GM23248 (cell line): ENCODE measurements around the gene PELI2. TPM values are rescaled to one million over a fixed set of nuclear protein-coding genes. Genes with fewer than 3 reads are reported as not detected.

Source experiments
- DNase-seq: peaks from one replicate; pipeline ENCODE4 v3.0.0-alpha.2; 2015
- H2AFZ ChIP-seq: fragments of 200-600 bp; sonication (generic); 2 replicates; pipeline ENCODE4 v1.6.1; 2016; ENCODE audit warnings: antibody characterized with exemption
- H3F3A ChIP-seq: fragments of 200-600 bp; sonication (generic); 2 replicates; pipeline ENCODE4 v1.6.1; 2016; ENCODE audit warnings: mild to moderate bottlenecking, antibody characterized with exemption, mixed run types; ENCODE audit not compliant: insufficient read depth
- H3K27ac ChIP-seq: fragments of 200-600 bp; sonication (generic); 2 replicates; pipeline ENCODE4 v1.5.1; 2016; ENCODE audit warnings: mild to moderate bottlenecking
- H3K27me3 ChIP-seq: fragments of 200-600 bp; sonication (generic); replicated peaks from 2 replicates; pipeline ENCODE4 v1.6.1; 2016; ENCODE audit warnings: mild to moderate bottlenecking; ENCODE audit not compliant: insufficient read depth
- H3K36me3 ChIP-seq: fragments of 200-600 bp; sonication (generic); 2 replicates; pipeline ENCODE4 v1.6.1; 2016; ENCODE audit warnings: low read depth, mild to moderate bottlenecking
- H3K4me1 ChIP-seq: fragments of 200-600 bp; sonication (generic); 2 replicates; pipeline ENCODE4 v1.6.1; 2016; ENCODE audit warnings: mild to moderate bottlenecking; ENCODE audit not compliant: insufficient read depth
- H3K4me2 ChIP-seq: fragments of 200-600 bp; sonication (generic); one replicate; pipeline ENCODE4 v1.6.1; 2016; ENCODE audit warnings: mild to moderate bottlenecking; ENCODE audit not compliant: unreplicated experiment
- H3K4me3 ChIP-seq: fragments of 200-600 bp; sonication (generic); 2 replicates; pipeline ENCODE4 v1.5.1; 2016; ENCODE audit warnings: mild to moderate bottlenecking
- H3K79me2 ChIP-seq: fragments of 200-600 bp; sonication (generic); 2 replicates; pipeline ENCODE4 v1.6.1; 2016; ENCODE audit warnings: mild to moderate bottlenecking; ENCODE audit not compliant: insufficient read depth
- H3K9ac ChIP-seq: fragments of 200-600 bp; sonication (generic); 2 replicates; pipeline ENCODE4 v1.6.1; 2016; ENCODE audit warnings: mild to moderate bottlenecking
- H3K9me2 ChIP-seq: fragments of 200-600 bp; sonication (generic); 2 replicates; pipeline ENCODE4 v1.6.1; 2016; ENCODE audit warnings: mixed run types, mild to moderate bottlenecking, moderate library complexity; ENCODE audit not compliant: insufficient read depth
- H3K9me3 ChIP-seq: fragments of 200-600 bp; sonication (generic); one replicate; pipeline ENCODE4 v1.6.1; 2017; ENCODE audit warnings: low read depth
- H4K20me1 ChIP-seq: fragments of 200-600 bp; sonication (generic); 2 replicates; pipeline ENCODE4 v1.6.0; 2016; ENCODE audit not compliant: insufficient read depth
- EZH2 ChIP-seq: fragments of 200-600 bp; sonication (generic); IDR thresholded peaks from 2 replicates; pipeline ENCODE4 v1.6.1; 2018; ENCODE audit warnings: antibody characterized with exemption, mild to moderate bottlenecking; ENCODE audit not compliant: insufficient read depth, poor library complexity, severe bottlenecking
- EZH2phosphoT487 ChIP-seq: fragments of 200-600 bp; sonication (generic); IDR thresholded peaks from 2 replicates; pipeline ENCODE4 v1.6.1; 2018; ENCODE audit warnings: antibody characterized with exemption, moderate library complexity, mild to moderate bottlenecking, low read depth; ENCODE audit not compliant: insufficient read depth
- WGBS, 2 experiments: methylation state at CpG; one replicate each; pipeline ENCODE4 v1.1.6; 2015 to 2017; ENCODE audit warnings: low lambda C conversion rate in 2 of 2, low coverage in 1 of 2; ENCODE audit errors: missing lambda C conversion rate in 2 of 2; 5-methylcytosine and 5-hydroxymethylcytosine counted together
- in situ Hi-C: fragments of 300-500 bp; cut with MboI; formaldehyde crosslinking; loops from 2 replicates; pipeline ENCODE4 v1.15.0; 2020
- polyA plus RNA-seq: library from polyadenylated mRNA; unstranded; fragments of >200 nt; fragmentation: Nextera tagmentation; extraction: Ambion mirVana; gene quantifications from 2 replicates; pipeline ENCODE4 v1.2.1, GENCODE V29; 2016
- total RNA-seq: library from RNA; depleted of rRNA; stranded (reverse); fragments of >200 nt; shearing (Covaris generic); gene quantifications from 2 replicates; pipeline ENCODE4 v1.2.3, GENCODE V29; 2014

The PELI2 gene
- total and polyA plus RNA-seq, 2 experiments from 2014 or later: 1.2 to 1.3 TPM

- Histone ChIP-seq H3K9me3 (no peaks in the 10 kb centered on the region), H4K20me1 (no peaks in the 10 kb centered on the region), H3K27ac (no peak overlapping the region), H3K36me3 (no peaks in the 10 kb centered on the region), H3K9ac (no peak overlapping the region), H2AFZ (0 out of 2 replicates have a peak overlapping the region, but pooled peaks have one; percentile 25), H3K4me1 (peaks cover 16% of the 10 kb centered on the region; the same call in 1 of the 2 replicates), H3K27me3 (no peaks in the 10 kb centered on the region), H3K4me3 (no peak overlapping the region), H3K79me2 (no peaks in the 10 kb centered on the region), H3K9me2 (no peaks in the 10 kb centered on the region), H3K4me2 (no peak overlapping the region), H3F3A (no peaks in the 10 kb centered on the region)
- WGBS, 2 experiments: 30 to 40% methylated on average over 7 of the region's 7 CpGs
- TF ChIP-seq EZH2phosphoT487 (no peak), EZH2 (no peak)
- in situ Hi-C loops: no loop called here
- DNase-seq: peak; percentile 18
Observed at GRCh38 chr14:56219666-56220413, 101.6 kb downstream of the PELI2 start.

DNA sequence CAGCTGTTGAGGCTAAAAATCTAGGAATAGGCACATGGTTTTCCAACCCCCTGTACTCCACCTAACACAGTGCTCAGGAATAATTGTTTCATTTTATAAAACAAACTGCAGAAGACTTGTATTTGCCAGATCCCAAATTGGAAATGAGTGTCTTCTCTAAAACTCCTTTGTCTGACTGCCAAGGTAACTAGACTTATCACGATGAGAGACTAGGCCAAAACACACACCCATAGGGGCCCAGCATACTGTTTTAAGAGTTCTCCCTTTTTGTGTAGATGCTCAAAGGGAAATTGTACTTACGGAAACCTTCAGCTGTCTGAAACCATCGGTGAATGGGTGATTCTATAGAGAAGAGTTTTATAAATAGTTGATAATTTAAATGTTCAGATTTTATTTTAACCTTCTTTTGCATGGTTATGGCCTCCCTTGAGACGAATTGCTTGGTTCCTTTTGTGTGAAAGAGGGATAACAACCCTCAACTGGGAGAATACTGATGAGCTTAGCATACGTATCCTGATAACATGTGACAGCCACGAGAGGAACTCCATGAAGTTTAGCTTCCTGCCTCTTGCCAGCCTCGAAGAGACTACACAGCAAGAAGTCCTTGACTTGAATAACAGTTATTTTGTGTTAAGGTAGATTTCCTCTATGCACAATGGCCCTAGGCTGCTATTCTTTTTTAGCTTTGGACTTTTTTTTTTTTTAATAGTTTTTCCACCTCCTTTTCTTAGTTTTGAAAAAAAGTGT, 103.3 kb downstream of the PELI2 start:
- H3K9me2 ChIP-seq: no peaks in the 10 kb centered on the region
- H3K27ac ChIP-seq: no peak overlapping the region
- no peaks in the 10 kb centered on the region for H4K20me1 ChIP-seq
- H3K4me3 ChIP-seq: no peak overlapping the region
- WGBS, 2 experiments: 85 to 86% methylated on average over 7 of the region's 7 CpGs
- DNase-seq: no peak
- peaks cover 13% of the 10 kb centered on the region; the same call in 1 of the 2 replicates for H3K4me1 ChIP-seq
- H2AFZ ChIP-seq: no peak overlapping the region
- no peaks in the 10 kb centered on the region for H3K79me2 ChIP-seq
- no peaks in the 10 kb centered on the region for H3F3A ChIP-seq
- no peak overlapping the region for H3K4me2 ChIP-seq
- TF ChIP-seq EZH2phosphoT487 (no peak), EZH2 (no peak)
- no peaks in the 10 kb centered on the region for H3K27me3 ChIP-seq
- no peaks in the 10 kb centered on the region for H3K36me3 ChIP-seq
- in situ Hi-C loops: no loop called here
- no peaks in the 10 kb centered on the region for H3K9me3 ChIP-seq
- H3K9ac ChIP-seq: no peak overlapping the region

DNA sequence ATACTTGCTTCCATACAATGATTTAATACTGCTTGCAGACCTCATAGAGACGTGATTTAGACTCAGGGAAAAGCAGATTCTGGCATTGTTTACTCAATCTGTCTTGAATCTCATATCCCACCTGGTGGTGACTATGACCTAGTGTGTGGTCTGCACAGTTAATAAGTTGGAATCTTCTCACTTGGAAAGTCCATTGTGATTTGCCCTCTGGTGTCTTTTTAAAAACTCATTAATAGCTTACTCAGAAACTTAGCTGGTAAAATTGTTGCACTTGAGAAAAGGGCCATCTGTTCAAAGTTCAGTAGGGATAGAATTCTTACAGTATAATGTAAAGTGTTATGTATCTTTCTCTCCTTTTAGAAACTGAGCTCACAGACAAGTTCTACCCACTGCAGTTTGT, 106.0 kb downstream of the PELI2 start:
- no peaks in the 10 kb centered on the region for H3K36me3 ChIP-seq
- in situ Hi-C loops: no loop called here
- no peaks in the 10 kb centered on the region for H3K9me3 ChIP-seq
- no peak for DNase-seq
- no peaks in the 10 kb centered on the region for H3K27me3 ChIP-seq
- H3K4me1 ChIP-seq: 0 out of 2 replicates have a peak, but pooled peaks cover 6% of the 10 kb centered on the region
- no peak overlapping the region for H3K27ac ChIP-seq
- WGBS, 2 experiments: 41 to 42% methylated on average over 1 of the region's 1 CpG
- H3F3A ChIP-seq: no peaks in the 10 kb centered on the region
- no peak overlapping the region for H3K4me2 ChIP-seq
- no peaks in the 10 kb centered on the region for H4K20me1 ChIP-seq
- TF ChIP-seq EZH2 (no peak), EZH2phosphoT487 (no peak)
- no peaks in the 10 kb centered on the region for H3K9me2 ChIP-seq
- H2AFZ ChIP-seq: no peak overlapping the region
- no peak overlapping the region for H3K4me3 ChIP-seq
- no peak overlapping the region for H3K9ac ChIP-seq
- H3K79me2 ChIP-seq: no peaks in the 10 kb centered on the region

DNA sequence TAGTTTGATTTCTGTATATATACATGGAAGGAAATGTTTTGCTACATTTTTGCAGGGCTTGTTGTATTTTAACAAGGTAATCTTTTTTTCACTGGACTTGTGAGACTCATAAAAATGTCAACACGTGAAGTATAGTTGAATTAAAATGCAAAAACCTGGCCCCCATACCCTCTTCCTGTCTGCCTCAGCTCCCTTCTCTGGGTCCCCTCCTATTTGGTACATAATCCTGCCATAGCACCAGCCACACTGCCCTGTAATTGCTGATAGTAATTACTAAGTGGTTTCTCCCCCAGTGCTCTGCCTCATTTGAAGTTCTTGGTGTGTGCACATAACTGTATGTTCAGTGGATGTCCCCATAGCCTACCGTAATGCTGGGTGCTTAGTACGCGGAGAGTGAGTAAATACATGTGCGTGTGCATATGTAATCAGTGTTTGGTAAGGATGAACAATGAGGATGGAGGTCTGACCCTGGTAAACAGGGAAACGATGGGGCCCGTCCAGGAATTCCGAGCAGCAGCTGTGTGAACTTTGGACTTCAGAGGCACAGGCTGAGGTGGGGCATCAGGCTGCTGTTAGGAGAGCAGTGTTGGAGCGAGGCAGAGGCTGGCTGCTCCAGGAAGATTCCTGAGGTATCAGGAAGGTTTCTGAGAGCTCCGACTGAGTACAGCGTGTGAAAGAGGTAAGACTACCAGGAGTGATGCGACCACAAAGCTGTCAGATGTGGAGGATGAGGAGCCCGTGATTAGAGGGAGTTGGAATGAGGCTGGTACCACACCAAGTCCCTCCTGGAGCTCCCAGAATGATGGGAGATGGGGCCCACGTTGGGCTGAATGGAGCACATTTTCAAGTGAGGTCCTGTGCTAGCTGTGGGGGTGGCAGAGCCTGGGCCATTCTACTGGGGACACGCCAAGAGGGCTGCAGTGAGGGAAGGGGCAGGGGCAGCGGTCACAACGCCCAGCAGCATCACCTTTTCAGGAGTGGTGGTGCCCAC, 106.8 kb downstream of the PELI2 start:
- Histone ChIP-seq H3F3A (no peaks in the 10 kb centered on the region), H3K27me3 (no peaks in the 10 kb centered on the region), H3K36me3 (no peaks in the 10 kb centered on the region), H3K4me3 (no peak overlapping the region), H3K9me3 (no peaks in the 10 kb centered on the region), H3K4me1 (0 out of 2 replicates have a peak, but pooled peaks cover 5% of the 10 kb centered on the region), H4K20me1 (no peaks in the 10 kb centered on the region), H2AFZ (no peak overlapping the region), H3K4me2 (no peak overlapping the region), H3K79me2 (no peaks in the 10 kb centered on the region), H3K9ac (no peak overlapping the region), H3K9me2 (no peaks in the 10 kb centered on the region), H3K27ac (no peak overlapping the region)
- no peak for DNase-seq
- in situ Hi-C loops: no loop called here
- WGBS, 2 experiments: 83 to 87% methylated on average over 17 of the region's 17 CpGs
- TF ChIP-seq EZH2phosphoT487: no peak
- no peak for TF ChIP-seq EZH2
